ENCODE data around the gene DEXI.

The DEXI gene

GRCh38 chr16:10881479-10882030 lies 60.7 kb downstream of the DEXI start:
- no peak overlapping the region for H3K4me3 ChIP-seq (ENCODE audit: low read depth, low read length)
- TF ChIP-seq, protein P1, sequence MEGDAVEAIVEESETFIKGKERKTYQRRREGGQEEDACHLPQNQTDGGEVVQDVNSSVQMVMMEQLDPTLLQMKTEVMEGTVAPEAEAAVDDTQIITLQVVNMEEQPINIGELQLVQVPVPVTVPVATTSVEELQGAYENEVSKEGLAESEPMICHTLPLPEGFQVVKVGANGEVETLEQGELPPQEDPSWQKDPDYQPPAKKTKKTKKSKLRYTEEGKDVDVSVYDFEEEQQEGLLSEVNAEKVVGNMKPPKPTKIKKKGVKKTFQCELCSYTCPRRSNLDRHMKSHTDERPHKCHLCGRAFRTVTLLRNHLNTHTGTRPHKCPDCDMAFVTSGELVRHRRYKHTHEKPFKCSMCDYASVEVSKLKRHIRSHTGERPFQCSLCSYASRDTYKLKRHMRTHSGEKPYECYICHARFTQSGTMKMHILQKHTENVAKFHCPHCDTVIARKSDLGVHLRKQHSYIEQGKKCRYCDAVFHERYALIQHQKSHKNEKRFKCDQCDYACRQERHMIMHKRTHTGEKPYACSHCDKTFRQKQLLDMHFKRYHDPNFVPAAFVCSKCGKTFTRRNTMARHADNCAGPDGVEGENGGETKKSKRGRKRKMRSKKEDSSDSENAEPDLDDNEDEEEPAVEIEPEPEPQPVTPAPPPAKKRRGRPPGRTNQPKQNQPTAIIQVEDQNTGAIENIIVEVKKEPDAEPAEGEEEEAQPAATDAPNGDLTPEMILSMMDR (conservative IDR thresholded peaks at IDR 0.05; ENCODE audit: low read depth, low read length), result no peak
- no peak for DNase-seq (ENCODE audit: low read depth)

- DNase-seq (ENCODE audit: low read depth), result no peak
- H3K4me3 ChIP-seq (ENCODE audit: low read depth, low read length), result no peak overlapping the region
- TF ChIP-seq, protein P1 (conservative IDR thresholded peaks at IDR 0.05; ENCODE audit: low read depth, low read length), result no peak
These were observed 61.4 kb downstream of the DEXI start for GRCh38 chr16:10880594-10881452.

GRCh38 chr16:10879681-10880589 lies 62.3 kb downstream of the DEXI start:
- DNase-seq (ENCODE audit: low read depth), result no peak
- no peak overlapping the region for H3K4me3 ChIP-seq (ENCODE audit: low read depth, low read length)
- TF ChIP-seq, protein P1 (conservative IDR thresholded peaks at IDR 0.05; ENCODE audit: low read depth, low read length), result no peak
